ENCODE results near the gene FAM43A. TPM values are rescaled to one million over a fixed set of nuclear protein-coding genes. Genes with fewer than 3 reads are reported as not detected.

The FAM43A gene
- total RNA-seq (ENCODE audit: unreplicated experiment) = 33.5 TPM
- long read RNA-seq, partial matches to known transcripts = 0 of 4 reads
- long read RNA-seq, other reads (novel, unspliced or antisense) = 0 of 4 reads

- TF ChIP-seq CTCF (IDR thresholded peaks at IDR 0.05; ENCODE audit: unreplicated experiment) = no peak
- Mint-ChIP-seq H3K27me3 (ENCODE audit: unreplicated experiment) (peaks cover 11% of the 10 kb centered on the region), H3K4me3 (ENCODE audit: unreplicated experiment) (peak within 1 kb of the TSS; percentile 99), H3K4me1 (ENCODE audit: unreplicated experiment) (peaks cover 37% of the 10 kb centered on the region), H3K36me3 (ENCODE audit: low read depth, unreplicated experiment) (peaks cover 9% of the 10 kb centered on the region), H3K27ac (ENCODE audit: unreplicated experiment) (peak within 1 kb of the TSS; percentile 71), H3K9me3 (ENCODE audit: unreplicated experiment) (no peaks in the 10 kb centered on the region)
- DNase-seq (ENCODE audit: low spot score) = peak; percentile 87
Measured at GRCh38 chr3:194685718-194686413, at the start of gene FAM43A. Gene FAM43A, plus strand, starts transcription at chr3:194685883. Its CDS starts 944 bp downstream, at chr3:194686827.

GRCh38 chr3:194637066-194637465 is 48.6 kb upstream of the FAM43A start:
- no peaks in the 10 kb centered on the region for H3K9me3 Mint-ChIP-seq (ENCODE audit: unreplicated experiment)
- H3K27me3 Mint-ChIP-seq (ENCODE audit: unreplicated experiment) = peaks cover 4% of the 10 kb centered on the region
- no peak for TF ChIP-seq CTCF (IDR thresholded peaks at IDR 0.05; ENCODE audit: unreplicated experiment)
- H3K36me3 Mint-ChIP-seq (ENCODE audit: low read depth, unreplicated experiment) = peaks cover 12% of the 10 kb centered on the region
- peaks cover 3% of the 10 kb centered on the region for H3K4me1 Mint-ChIP-seq (ENCODE audit: unreplicated experiment)
- H3K4me3 Mint-ChIP-seq (ENCODE audit: unreplicated experiment) = no peak overlapping the region
- no peak for DNase-seq (ENCODE audit: low spot score)
- no peak overlapping the region for H3K27ac Mint-ChIP-seq (ENCODE audit: unreplicated experiment)

GRCh38 chr3:194637541-194638400 is 47.9 kb upstream of the FAM43A start:
- no peak for TF ChIP-seq CTCF (IDR thresholded peaks at IDR 0.05; ENCODE audit: unreplicated experiment)
- H3K36me3 Mint-ChIP-seq (ENCODE audit: low read depth, unreplicated experiment) = peaks cover 16% of the 10 kb centered on the region
- H3K4me1 Mint-ChIP-seq (ENCODE audit: unreplicated experiment) = peaks cover 3% of the 10 kb centered on the region
- no peak for DNase-seq (ENCODE audit: low spot score)
- no peaks in the 10 kb centered on the region for H3K9me3 Mint-ChIP-seq (ENCODE audit: unreplicated experiment)
- H3K27ac Mint-ChIP-seq (ENCODE audit: unreplicated experiment) = no peak overlapping the region
- no peak overlapping the region for H3K4me3 Mint-ChIP-seq (ENCODE audit: unreplicated experiment)
- peaks cover 4% of the 10 kb centered on the region for H3K27me3 Mint-ChIP-seq (ENCODE audit: unreplicated experiment)

- Mint-ChIP-seq H3K4me3 (ENCODE audit: unreplicated experiment) (no peak overlapping the region), H3K4me1 (ENCODE audit: unreplicated experiment) (peaks cover 3% of the 10 kb centered on the region), H3K36me3 (ENCODE audit: low read depth, unreplicated experiment) (peaks cover 18% of the 10 kb centered on the region), H3K9me3 (ENCODE audit: unreplicated experiment) (no peaks in the 10 kb centered on the region), H3K27me3 (ENCODE audit: unreplicated experiment) (peaks cover 4% of the 10 kb centered on the region), H3K27ac (ENCODE audit: unreplicated experiment) (no peak overlapping the region)
- DNase-seq (ENCODE audit: low spot score) = no peak
- TF ChIP-seq CTCF (IDR thresholded peaks at IDR 0.05; ENCODE audit: unreplicated experiment) = no peak
Measured at GRCh38 chr3:194638991-194639605, 46.6 kb upstream of the FAM43A start.
